Adrenal gland (tissue), 12 donors: Measurements from ENCODE around the gene FKBP6. TPM values are rescaled to one million over a fixed set of nuclear protein-coding genes. Genes with fewer than 3 reads are reported as not detected.
"Not testable (repeated sequence)": the region's sequence is repeated elsewhere in the genome, so short reads cannot be mapped to it uniquely, and the experiment has no call there.

Experiments used
- DNase-seq, 7 donors: peaks; one replicate each; pipeline ENCODE4 v3.0.0-alpha.2; 2019 to 2020
- H3K27ac ChIP-seq, 5 donors: fragments of 200-600 bp; sonication (generic) in 4 of 5; 1 replicate in 3 of 5; 2 replicates in 2 of 5; pipeline versions ENCODE4 v1.5.1 to v1.8.0; 2016 to 2020; ENCODE audit warnings: mild to moderate bottlenecking in 1 of 5
- H3K27me3 ChIP-seq: fragments of 200-600 bp; 2 replicates; pipeline ENCODE4 v1.8.0; 2021
- H3K36me3 ChIP-seq, 2 donors: fragments of 200-600 bp; replicated peaks in 1 of 2; 1 replicate in 1 of 2; 2 replicates in 1 of 2; pipeline versions ENCODE4 v1.5.1 to v1.8.0; 2018 to 2022
- H3K4me1 ChIP-seq, 2 donors: fragments of 200-600 bp; replicated peaks in 1 of 2; 1 replicate in 1 of 2; 2 replicates in 1 of 2; pipeline versions ENCODE4 v1.5.1 to v1.8.0; 2018 to 2021
- H3K4me3 ChIP-seq, 4 donors: fragments of 200-600 bp; sonication (generic) in 3 of 4; one replicate each; pipeline ENCODE4 v1.5.1; 2016 to 2018
- H3K9me3 ChIP-seq, 3 donors: fragments of 200-600 bp; sonication (generic) in 1 of 3; replicated peaks in 1 of 3; 1 replicate in 2 of 3; 2 replicates in 1 of 3; pipeline versions ENCODE4 v1.5.1 to v1.8.0; 2016 to 2021
- CTCF ChIP-seq, 6 experiments: fragments of 450-650 bp in 4 of 6; fragments of 200-600 bp in 2 of 6; sonication (generic) in 1 of 6; IDR thresholded peaks; 1 replicate in 5 of 6; 2 replicates in 1 of 6; pipeline versions ENCODE4 v1.5.1 to v1.8.0; 2016 to 2021; ENCODE audit warnings: antibody characterized with exemption in 6 of 6, mild to moderate bottlenecking in 2 of 6, moderate library complexity in 1 of 6
- POLR2A ChIP-seq, 2 donors: fragments of 450-650 bp; IDR thresholded peaks; one replicate each; pipeline ENCODE4 v1.6.1; 2017; ENCODE audit warnings: antibody characterized with exemption in 2 of 2, mild to moderate bottlenecking in 2 of 2, moderate library complexity in 1 of 2
- WGBS, 4 donors: extraction: QIAGEN DNeasy Blood & Tissue Kit in 2 of 4; methylation state at CpG; one replicate each; pipeline versions ENCODE4 v1.1.5 to v1.1.7; 2013 to 2017; 5-methylcytosine and 5-hydroxymethylcytosine counted together
- intact Hi-C, 2 donors: fragments of 100-400 bp; cut with DNase I; formaldehyde crosslinking; loops; one replicate each; pipeline versions ENCODE4 v1.14.1 to v1.15.0; 2022 to 2023
- polyA plus RNA-seq, 3 donors: library from polyadenylated mRNA; stranded (reverse); fragments of 200-250 nt in 2 of 3; fragments of 350-450 nt in 1 of 3; fragmentation: Illumina TruSeq in 1 of 3; extraction: RNeasy Lipid Tissue Mini Kit (QIAGEN cat#74804) in 1 of 3; gene quantifications; one replicate each; pipeline ENCODE4 v1.2.3, GENCODE V29; 2013 to 2014
- total RNA-seq, 9 donors: library from RNA; depleted of rRNA in 4 of 9; stranded (reverse); fragments of >200 nt in 4 of 9; fragments of 120-200 nt in 1 of 9; fragmentation: NEBNext Ultra II Directional in 1 of 9; extraction: Animal tissue kit (Norgen Biotek cat#: 25700) in 1 of 9; gene quantifications; one replicate each; pipeline versions ENCODE4 v1.1.0 to v1.2.4, GENCODE V29; 2013 to 2023
- donor health status: healthy with polysubstance abuse.
- donor health status: Bipolar disorder and iron deficiency.
- donor health status: DM: yes; HTN: yes; CAD: no.
- donor health status: DM: no; HTN: no; CAD: no.
- donor health status: DM: no; HTN: no; CAD: no.
- donor health status: DM: yes; HTN: yes; CAD: no.

Gene FKBP6
- total and polyA plus RNA-seq, 12 donors: 0.07 to 0.88 (median 0.15) TPM; not detected in 9

- no peak overlapping the region for H3K4me3 ChIP-seq
- peaks cover 0 to 9% of the 10 kb centered on the region in 2 donors for H3K4me1 ChIP-seq
- no peaks in the 10 kb centered on the region for H3K9me3 ChIP-seq
- TF ChIP-seq CTCF (IDR thresholded peaks at IDR 0.05) (no peak), POLR2A (IDR thresholded peaks at IDR 0.05) (no peak)
- intact Hi-C loops: no loop called here
- no peak overlapping the region for H3K27ac ChIP-seq
- H3K27me3 ChIP-seq: no peaks in the 10 kb centered on the region
- 83 to 93% (median 89%) methylated on average over 1 to 14 of the region's 14 CpGs for WGBS, 4 donors
- DNase-seq: no peak
- peaks cover 0 to 20% of the 10 kb centered on the region in 2 donors for H3K36me3 ChIP-seq
Observed at GRCh38 chr7:73304071-73304470, 23.9 kb upstream of the FKBP6 start.

GRCh38 chr7:73304612-73305387 is 23.2 kb upstream of the FKBP6 start:
- H3K9me3 ChIP-seq, H3K27ac ChIP-seq, H3K27me3 ChIP-seq, H3K4me3 ChIP-seq, intact Hi-C loops, DNase-seq: not testable (repeated sequence)
- peaks cover 0 to 11% of the 10 kb centered on the region in 2 donors for H3K4me1 ChIP-seq
- WGBS, 4 donors: 85 to 99% (median 88%) methylated on average over 9 to 12 of the region's 15 CpGs
- peaks cover 0 to 20% of the 10 kb centered on the region in 2 donors for H3K36me3 ChIP-seq

- no peaks in the 10 kb centered on the region for H3K27me3 ChIP-seq
- no peak overlapping the region for H3K27ac ChIP-seq
- 93 to 100% (median 95%) methylated on average over 4 to 13 of the region's 13 CpGs for WGBS, 4 donors
- TF ChIP-seq POLR2A (IDR thresholded peaks at IDR 0.05): no peak
- TF ChIP-seq CTCF (IDR thresholded peaks at IDR 0.05): no peak
- H3K4me1 ChIP-seq: peaks cover 0 to 11% of the 10 kb centered on the region in 2 donors
- H3K4me3 ChIP-seq: peak overlapping the region in 1 of 4 donors; percentile 70
- intact Hi-C loops: no loop called here
- DNase-seq: no peak
- no peaks in the 10 kb centered on the region for H3K9me3 ChIP-seq
- peaks cover 0 to 20% of the 10 kb centered on the region in 2 donors for H3K36me3 ChIP-seq
Observed at GRCh38 chr7:73307436-73307835, 20.5 kb upstream of the FKBP6 start.

GRCh38 chr7:73308074-73308664 is 19.8 kb upstream of the FKBP6 start:
- H3K9me3 ChIP-seq: no peaks in the 10 kb centered on the region
- TF ChIP-seq POLR2A (IDR thresholded peaks at IDR 0.05) (no peak), CTCF (IDR thresholded peaks at IDR 0.05) (no peak)
- peak overlapping the region in 3 of 5 donors; percentile 24 to 64 (median 47) for H3K27ac ChIP-seq
- peak overlapping the region; percentile 22 to 81 (median 59) for H3K4me3 ChIP-seq
- intact Hi-C loops: no loop called here
- WGBS, 4 donors: 14 to 30% (median 22%) methylated on average over 22 to 43 of the region's 43 CpGs
- DNase-seq: peak in 2 of 7 donors; percentile 6 to 52
- peaks cover 0 to 16% of the 10 kb centered on the region in 2 donors for H3K36me3 ChIP-seq
- no peaks in the 10 kb centered on the region for H3K27me3 ChIP-seq
- peaks cover 0 to 11% of the 10 kb centered on the region in 2 donors for H3K4me1 ChIP-seq
